Stimulated activated CD8-positive, alpha-beta memory T cell treated with anti-CD3 and anti-CD28 coated beads, Interleukin-4, amount 100 ng/mL, for 24 hours (primary cell): Measurements from ENCODE around the gene KCNH1.

Source experiments
- DNase-seq: peaks from one replicate; pipeline ENCODE4 v3.0.0-alpha.2; 2020; ENCODE audit warnings: low read depth

Gene KCNH1

DNA sequence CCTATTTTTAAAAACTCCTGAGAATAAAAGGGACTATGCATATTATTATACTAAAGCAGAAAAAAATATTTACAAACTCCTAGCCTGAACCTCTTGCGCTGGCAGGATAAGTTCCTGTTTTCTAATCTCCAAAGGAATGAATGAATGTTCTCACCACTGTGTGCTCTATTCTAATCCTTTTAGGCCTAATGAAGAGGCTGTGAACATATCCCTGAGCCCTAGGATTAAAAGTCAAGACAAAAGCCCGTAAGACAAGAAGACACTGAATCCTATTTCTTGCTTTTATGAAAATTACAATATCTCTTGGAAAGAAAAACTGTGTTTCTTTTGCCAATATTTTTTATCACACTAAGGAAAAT is 487.7 kb downstream of the KCNH1 start:
- no peak for DNase-seq

DNA sequence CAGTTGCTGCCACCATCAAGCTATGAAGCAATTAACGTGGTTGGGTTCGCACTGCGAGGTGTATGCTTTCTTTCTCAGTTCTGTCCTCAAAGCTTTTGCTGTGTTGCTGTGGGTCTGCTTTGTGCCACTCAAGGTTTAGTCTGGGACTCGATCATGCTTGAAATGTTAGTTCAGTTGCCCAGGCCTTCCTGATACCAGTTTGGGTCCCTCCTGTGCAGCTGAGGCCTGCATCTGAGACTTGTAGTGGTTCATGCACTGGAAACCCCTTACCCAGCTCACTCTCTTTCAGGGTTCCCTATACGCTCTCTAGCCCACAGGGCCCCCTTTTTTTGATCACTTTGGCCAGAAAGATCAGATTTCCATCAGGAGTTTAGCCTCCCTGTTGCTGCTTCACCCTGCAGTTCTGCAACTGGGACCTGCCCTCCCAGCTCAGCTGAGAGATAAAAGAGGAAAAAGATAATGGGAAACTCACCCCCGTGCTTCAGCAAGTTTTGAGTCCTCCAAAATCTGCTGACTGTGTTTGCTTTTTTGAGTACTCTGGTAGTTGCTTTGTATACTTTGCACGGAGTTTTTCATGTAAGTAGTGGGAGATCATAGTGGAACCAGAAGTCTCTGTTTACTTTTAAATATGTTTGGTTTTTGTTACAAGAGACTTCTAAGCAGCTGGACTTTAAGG is 488.2 kb downstream of the KCNH1 start:
- DNase-seq, result no peak

- DNase-seq, result no peak
These were observed 492.4 kb downstream of the KCNH1 start for GRCh38 chr1:210641582-210641981.

- no peak for DNase-seq
These were observed 498.8 kb downstream of the KCNH1 start for GRCh38 chr1:210635108-210635507.

DNA sequence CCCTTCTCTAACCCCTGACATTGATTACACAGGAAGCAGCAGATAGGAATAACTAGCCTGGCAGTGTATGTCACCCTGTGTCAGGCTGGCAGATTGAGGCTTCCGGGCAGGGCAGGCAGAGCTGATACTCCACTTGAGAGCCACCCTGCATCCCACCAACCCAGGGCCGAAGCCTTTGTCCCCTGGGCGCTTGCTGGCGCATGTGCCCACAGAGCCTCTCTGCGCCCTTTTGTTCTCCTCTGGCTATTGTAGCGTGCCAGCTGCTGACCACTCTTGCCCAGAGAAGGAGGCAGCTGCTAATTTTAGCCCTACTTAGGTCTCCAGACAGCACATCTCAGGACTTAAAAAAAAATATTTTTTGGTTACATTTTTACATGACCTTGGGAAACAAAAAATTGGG is 500.3 kb downstream of the KCNH1 start:
- no peak for DNase-seq

DNA sequence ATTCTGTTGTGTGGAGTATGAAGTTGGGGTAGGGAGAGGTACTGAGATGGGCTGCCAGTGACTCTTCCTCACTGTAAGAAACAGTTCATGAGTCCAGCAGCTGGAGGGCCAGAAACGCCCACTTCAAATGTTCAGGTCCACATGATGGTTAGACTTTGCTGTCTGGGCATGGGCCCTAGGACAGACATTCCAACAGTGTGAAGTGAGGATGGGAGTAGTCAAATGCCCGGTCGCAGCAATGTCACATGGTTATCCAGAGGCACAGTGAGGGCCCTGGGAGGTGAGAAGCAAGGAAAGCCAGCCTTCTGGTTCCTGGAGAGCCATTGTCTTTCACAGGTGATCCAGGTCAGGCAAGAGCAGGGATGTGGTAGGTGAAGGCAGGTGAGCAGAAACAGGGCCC is 500.8 kb downstream of the KCNH1 start:
- no peak for DNase-seq

- no peak for DNase-seq
These were observed 502.5 kb downstream of the KCNH1 start for GRCh38 chr1:210631399-210631798.

- DNase-seq, result no peak
These were observed 504.7 kb downstream of the KCNH1 start for GRCh38 chr1:210629276-210629675.

- DNase-seq, result no peak
These were observed 506.2 kb downstream of the KCNH1 start for GRCh38 chr1:210627755-210628154.
